SK-N-DZ (cell line): ENCODE data around the gene CDH22. TPM values are rescaled to one million over a fixed set of nuclear protein-coding genes. Genes with fewer than 3 reads are reported as not detected.

Experiments
- DNase-seq: peaks from one replicate; pipeline ENCODE4 v3.0.0-alpha.2; 2015; ENCODE audit warnings: low spot score
- polyA plus RNA-seq, 2 experiments: library from polyadenylated mRNA; depleted of rRNA; stranded (reverse); fragments of >200 nt; gene quantifications; 2 replicates each; pipeline ENCODE4 v1.2.3, GENCODE V29; 2014

CDH22 gene, protein sequence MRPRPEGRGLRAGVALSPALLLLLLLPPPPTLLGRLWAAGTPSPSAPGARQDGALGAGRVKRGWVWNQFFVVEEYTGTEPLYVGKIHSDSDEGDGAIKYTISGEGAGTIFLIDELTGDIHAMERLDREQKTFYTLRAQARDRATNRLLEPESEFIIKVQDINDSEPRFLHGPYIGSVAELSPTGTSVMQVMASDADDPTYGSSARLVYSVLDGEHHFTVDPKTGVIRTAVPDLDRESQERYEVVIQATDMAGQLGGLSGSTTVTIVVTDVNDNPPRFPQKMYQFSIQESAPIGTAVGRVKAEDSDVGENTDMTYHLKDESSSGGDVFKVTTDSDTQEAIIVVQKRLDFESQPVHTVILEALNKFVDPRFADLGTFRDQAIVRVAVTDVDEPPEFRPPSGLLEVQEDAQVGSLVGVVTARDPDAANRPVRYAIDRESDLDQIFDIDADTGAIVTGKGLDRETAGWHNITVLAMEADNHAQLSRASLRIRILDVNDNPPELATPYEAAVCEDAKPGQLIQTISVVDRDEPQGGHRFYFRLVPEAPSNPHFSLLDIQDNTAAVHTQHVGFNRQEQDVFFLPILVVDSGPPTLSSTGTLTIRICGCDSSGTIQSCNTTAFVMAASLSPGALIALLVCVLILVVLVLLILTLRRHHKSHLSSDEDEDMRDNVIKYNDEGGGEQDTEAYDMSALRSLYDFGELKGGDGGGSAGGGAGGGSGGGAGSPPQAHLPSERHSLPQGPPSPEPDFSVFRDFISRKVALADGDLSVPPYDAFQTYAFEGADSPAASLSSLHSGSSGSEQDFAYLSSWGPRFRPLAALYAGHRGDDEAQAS
- 0.14 TPM in 1 of 2 replicates, not detected in the other for polyA plus RNA-seq (2014; cell fraction: cytosol; rRNA removed)
- not detected in 2 replicates for polyA plus RNA-seq (2014; cell fraction: nucleus; rRNA removed)

DNA sequence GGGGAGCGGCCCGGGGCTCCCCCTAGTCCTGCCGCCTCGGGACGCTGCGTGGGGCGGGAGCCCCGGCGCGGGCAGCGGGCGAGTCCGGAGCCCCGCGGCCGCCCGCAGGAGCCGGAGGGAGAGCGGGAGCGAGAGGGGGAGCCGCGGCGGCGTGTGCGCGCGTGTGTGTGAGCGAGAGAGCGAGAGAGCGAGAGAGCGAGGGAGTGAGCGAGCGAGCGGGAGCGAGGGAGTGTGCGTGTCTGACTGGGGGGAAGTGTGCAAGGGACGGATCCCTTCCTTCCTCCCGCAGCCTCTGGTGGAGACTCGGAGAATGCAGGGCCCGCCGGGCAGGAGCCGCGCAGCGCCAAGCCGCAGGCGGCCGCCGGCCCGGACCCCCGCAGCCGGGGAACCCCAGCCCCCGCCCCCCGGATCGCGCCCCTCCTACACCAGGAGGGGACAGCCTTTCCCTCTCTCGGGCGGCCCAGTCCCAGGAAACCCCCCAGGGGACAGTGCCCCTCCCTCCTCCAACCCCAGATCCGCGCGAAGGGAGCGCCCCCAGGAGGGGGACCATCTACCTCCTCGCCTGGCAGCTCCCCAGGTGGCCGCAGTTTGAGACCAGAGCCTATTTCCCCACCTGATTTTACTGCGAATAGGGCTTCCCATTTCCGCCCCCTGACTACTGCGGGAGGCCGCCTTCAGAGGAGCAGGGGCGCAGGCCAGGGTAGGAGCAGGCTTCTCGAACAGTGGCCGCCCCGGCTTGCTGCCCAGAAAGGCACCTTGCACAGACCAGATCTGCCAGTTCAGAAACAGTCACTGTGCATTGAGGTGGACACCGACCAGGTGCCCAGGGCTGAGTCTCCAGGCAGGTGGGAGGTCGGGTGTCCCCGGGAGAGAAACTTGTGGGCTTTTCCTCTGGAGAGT lies at the start of gene CDH22:
Gene CDH22, minus strand, starts transcription at position 241 of the 900 bp plus-strand sequence. CDS start 57,204 bp downstream, outside the sequence.
- DNase-seq: peak; percentile 64

DNA sequence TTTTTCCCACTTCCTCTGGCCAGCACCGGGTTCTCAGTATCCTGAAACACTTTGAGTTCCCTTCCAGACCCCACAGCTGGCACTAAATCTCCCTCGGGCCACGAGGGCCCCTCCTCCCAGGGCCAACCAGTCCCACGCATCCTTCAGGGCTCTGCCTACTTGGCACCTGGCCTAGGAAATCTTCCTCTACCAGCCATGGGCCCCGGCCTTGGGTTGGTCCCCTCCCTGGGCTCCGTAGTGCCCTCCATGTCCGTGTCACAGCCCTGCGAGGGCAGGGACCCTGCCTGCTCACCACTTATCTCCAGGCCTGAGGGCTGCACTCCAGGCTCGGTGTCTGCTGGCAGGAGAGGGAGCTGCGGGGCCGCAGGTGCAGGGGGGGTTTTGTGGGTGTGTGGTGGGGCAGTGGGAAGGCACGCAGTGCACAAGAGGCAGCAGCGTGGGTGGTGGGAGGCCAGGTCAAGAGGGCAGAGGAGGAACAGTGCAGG lies 48.8 kb upstream of the CDH22 start:
- DNase-seq: no peak

GRCh38 chr20:46356195-46357029 lies 48.1 kb upstream of the CDH22 start:
- DNase-seq: no peak

DNA sequence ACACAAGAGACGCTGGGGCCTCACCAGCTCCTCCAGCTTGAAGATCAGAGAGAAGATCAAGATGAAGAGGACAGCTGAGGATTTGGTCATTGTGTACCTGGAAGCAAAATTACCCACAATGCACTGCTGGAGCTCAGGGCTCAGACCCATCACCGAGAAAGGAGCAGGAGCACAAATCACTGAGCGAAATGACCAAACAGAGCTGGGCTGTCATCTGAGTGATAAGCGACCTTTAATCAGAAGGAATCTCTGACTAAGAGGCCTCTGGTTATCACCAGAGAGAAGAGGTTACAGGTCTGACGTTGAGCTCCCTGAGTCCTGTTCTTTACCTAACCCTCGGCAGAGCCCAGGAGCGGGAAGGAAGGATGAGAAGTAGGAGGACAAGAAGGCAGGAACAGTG lies 47.5 kb upstream of the CDH22 start:
- peak; percentile 48 for DNase-seq

GRCh38 chr20:46354920-46355654 lies 46.8 kb upstream of the CDH22 start:
- DNase-seq: no peak

GRCh38 chr20:46354207-46354555 lies 45.9 kb upstream of the CDH22 start:
- no peak for DNase-seq

DNA sequence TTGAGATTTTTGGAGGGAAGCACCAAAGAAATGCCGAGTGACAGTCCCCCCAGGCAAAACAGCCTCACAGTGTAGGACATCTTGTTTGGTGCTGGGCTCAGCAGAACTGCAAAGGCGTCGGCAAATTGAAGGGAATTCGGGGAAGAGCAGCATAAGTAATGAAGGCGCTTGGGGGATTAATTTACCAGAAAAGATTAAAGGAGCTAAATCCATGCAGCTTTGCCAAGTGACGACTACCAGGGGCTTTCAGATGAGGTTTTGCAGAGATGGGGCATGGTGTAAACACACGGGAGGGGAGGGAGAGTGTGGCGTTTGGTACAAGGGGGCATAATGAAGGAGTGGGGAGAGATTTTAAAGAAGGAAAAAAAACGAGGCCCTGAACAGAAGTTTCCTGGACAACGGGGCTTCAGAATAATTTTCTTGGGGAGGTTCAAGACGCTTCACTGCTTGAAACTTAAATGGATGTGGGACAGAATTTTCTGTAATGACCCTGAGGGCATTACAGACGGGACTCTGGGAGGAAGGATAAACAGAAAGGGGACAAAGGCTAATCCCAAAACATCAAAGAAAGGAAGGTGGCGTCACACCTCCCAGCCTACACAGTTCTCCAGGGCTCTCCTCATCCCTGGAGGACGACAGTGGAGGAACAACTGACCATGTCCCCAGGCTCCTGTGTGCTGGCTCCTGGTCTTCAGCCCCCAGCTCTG lies 45.4 kb upstream of the CDH22 start:
- DNase-seq: no peak

GRCh38 chr20:46352370-46352938 lies 44.2 kb upstream of the CDH22 start:
- no peak for DNase-seq

GRCh38 chr20:46351357-46352058 lies 43.2 kb upstream of the CDH22 start:
- no peak for DNase-seq

GRCh38 chr20:46350986-46351267 lies 42.6 kb upstream of the CDH22 start:
- DNase-seq: no peak

GRCh38 chr20:46350201-46350985 lies 42.1 kb upstream of the CDH22 start:
- DNase-seq: no peak

DNA sequence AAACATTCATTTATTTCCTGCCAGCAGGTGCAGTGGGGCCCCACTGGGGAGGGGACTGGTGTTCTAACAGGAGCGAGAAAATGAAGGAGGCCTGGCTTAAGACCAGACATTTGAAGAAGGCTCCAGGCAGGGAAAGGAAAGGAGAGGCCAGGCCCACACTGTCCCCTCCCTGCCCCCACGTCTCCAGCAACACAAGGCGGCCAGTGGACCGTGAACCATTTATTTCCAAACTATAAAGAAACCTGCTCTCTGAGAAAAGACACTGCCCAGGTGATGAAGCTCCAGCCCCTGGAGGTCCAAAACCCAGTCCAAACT lies 41.4 kb upstream of the CDH22 start:
- DNase-seq: no peak

GRCh38 chr20:46349035-46349741 lies 40.9 kb upstream of the CDH22 start:
- DNase-seq: peak; percentile 77

GRCh38 chr20:46347841-46348803 lies 39.8 kb upstream of the CDH22 start:
- peak; percentile 69 for DNase-seq

GRCh38 chr20:46346770-46347169 lies 38.5 kb upstream of the CDH22 start:
- peak; percentile 69 for DNase-seq
